ENCODE data around the gene CBY1. TPM values are rescaled to one million over a fixed set of nuclear protein-coding genes. Genes with fewer than 3 reads are reported as not detected.

CBY1 gene
- total and polyA plus RNA-seq, 9 of the 15 experiments (the other 6 are each of a cell fraction or from before 2014, with no cell fraction given): 5.7 to 19.7 (median 10.8) TPM

GRCh38 chr22:38707346-38707745 is 50.9 kb downstream of the CBY1 start (continued):
- no peak for TF ChIP-seq ZNF232 (CRISPR knock-in tag; IDR thresholded peaks at IDR 0.05)
- no peak for TF ChIP-seq NR2C2 (CRISPR knock-in tag; IDR thresholded peaks at IDR 0.05)
- 0 out of 2 replicates have a peak, but pooled peaks have one; percentile 19 for TF ChIP-seq NR2C2 (tag; IDR thresholded peaks at IDR 0.05)
- TF ChIP-seq ETV1 (tag; conservative IDR thresholded peaks at IDR 0.05; ENCODE audit: low read depth): peak; percentile 40; the same call in 1 of the 2 replicates
- TF ChIP-seq PHF8 (IDR thresholded peaks at IDR 0.05; ENCODE audit: borderline replicate concordance, low read length): no peak
- 0 out of 2 replicates have a peak, but pooled peaks have one; percentile 38 for TF ChIP-seq JUN (IDR thresholded peaks at IDR 0.05; ENCODE audit: borderline replicate concordance, low read depth, low read length)
- no peak for TF ChIP-seq JUN (CRISPR knock-in tag; IDR thresholded peaks at IDR 0.05; ENCODE audit: borderline replicate concordance)
- TF ChIP-seq TBP (optimal IDR thresholded peaks at IDR 0.05; ENCODE audit: low read depth, low read length): no peak
- no peak for TF ChIP-seq ARHGAP35 (IDR thresholded peaks at IDR 0.05; ENCODE audit: partially characterized antibody)
- TF ChIP-seq CTBP1 (IDR thresholded peaks at IDR 0.05; ENCODE audit: borderline replicate concordance): peak; percentile 70
- TF ChIP-seq FOSL1 (tag; conservative IDR thresholded peaks at IDR 0.05): peak; percentile 62
- TF ChIP-seq ZEB2 (IDR thresholded peaks at IDR 0.05): peak; percentile 76; the same call in 1 of the 2 replicates
- TF ChIP-seq MXD1 (CRISPR knock-in tag; IDR thresholded peaks at IDR 0.05; ENCODE audit: borderline replicate concordance, poor library complexity, severe bottlenecking): no peak
- no peak for TF ChIP-seq IRF9 (tag; IDR thresholded peaks at IDR 0.05)
- TF ChIP-seq CEBPG (CRISPR knock-in tag; IDR thresholded peaks at IDR 0.05): 0 out of 2 replicates have a peak, but pooled peaks have one; percentile 13
- peak in 1 of 2 experiments; percentile 54; a peak in 1 of 4 replicates for TF ChIP-seq CEBPG (tag; conservative IDR thresholded peaks at IDR 0.05 in 1 of 2, IDR thresholded peaks at IDR 0.05 in 1 of 2)
- TF ChIP-seq FOXA3 (CRISPR knock-in tag; conservative IDR thresholded peaks at IDR 0.05 in 1 of 2, IDR thresholded peaks at IDR 0.05 in 1 of 2): 0 out of 4 replicates have a peak, but pooled peaks of 1 of the 2 experiments have one; percentile 11
- TF ChIP-seq CCAR2 (IDR thresholded peaks at IDR 0.05; ENCODE audit: low read depth, low read length): no peak
- TF ChIP-seq, protein P1, sequence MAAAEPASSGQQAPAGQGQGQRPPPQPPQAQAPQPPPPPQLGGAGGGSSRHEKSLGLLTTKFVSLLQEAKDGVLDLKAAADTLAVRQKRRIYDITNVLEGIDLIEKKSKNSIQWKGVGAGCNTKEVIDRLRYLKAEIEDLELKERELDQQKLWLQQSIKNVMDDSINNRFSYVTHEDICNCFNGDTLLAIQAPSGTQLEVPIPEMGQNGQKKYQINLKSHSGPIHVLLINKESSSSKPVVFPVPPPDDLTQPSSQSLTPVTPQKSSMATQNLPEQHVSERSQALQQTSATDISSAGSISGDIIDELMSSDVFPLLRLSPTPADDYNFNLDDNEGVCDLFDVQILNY (CRISPR knock-in tag; IDR thresholded peaks at IDR 0.05): no peak
- TF ChIP-seq FOXP4 (CRISPR knock-in tag; IDR thresholded peaks at IDR 0.05; ENCODE audit: borderline replicate concordance): no peak
